Mammary epithelial cell (primary cell): ENCODE results near the gene C2CD2.

Experiments used
- CTCF ChIP-seq, 2 donors: IDR thresholded peaks in 1 of 2; conservative IDR thresholded peaks in 1 of 2; 2 replicates each; pipeline ENCODE4 v1.5.1; 2011 to 2012; ENCODE audit warnings: inconsistent platforms in 2 of 2, low read length in 2 of 2, mild to moderate bottlenecking in 2 of 2, control low read depth in 1 of 2, low read depth in 1 of 2; ENCODE audit not compliant: insufficient read depth in 1 of 2; ENCODE audit errors: extremely low read depth in 1 of 2
- EZH2 ChIP-seq: IDR thresholded peaks from 2 replicates; pipeline ENCODE4 v1.6.1; 2012; ENCODE audit warnings: low read length, inconsistent platforms, borderline replicate concordance

GRCh38 chr21:41965461-41966013 is 11.7 kb upstream of the C2CD2 start:
- TF ChIP-seq CTCF (conservative IDR thresholded peaks at IDR 0.05 in 1 of 2, IDR thresholded peaks at IDR 0.05 in 1 of 2; ENCODE audit: extremely low read depth in 1 of 2, insufficient read depth in 1 of 2, low read depth in 1 of 2, low read length in 2 of 2): no peak
- no peak for TF ChIP-seq EZH2
